ENCODE results near the gene SEC31B. TPM values are rescaled to one million over a fixed set of nuclear protein-coding genes. Genes with fewer than 3 reads are reported as not detected.

Gene SEC31B
- total RNA-seq, 1 experiment from 2014 or later: 6.3 TPM

GRCh38 chr10:100482181-100482833 is 37.4 kb downstream of the SEC31B start:
- Histone ChIP-seq H2AK5ac (ENCODE audit: insufficient read length, low read length) (no peak overlapping the region), H4K91ac (ENCODE audit: insufficient read length, low read depth, low read length) (no peak overlapping the region), H3T11ph (ENCODE audit: low read length) (no peak overlapping the region), H3K4me1 (ENCODE audit: insufficient read depth, low read length) (peaks cover 7% of the 10 kb centered on the region), H3K27me3 (ENCODE audit: insufficient read depth, low read length) (peaks cover 58% of the 10 kb centered on the region), H3K27ac (ENCODE audit: insufficient read length, low read depth, low read length) (no peak overlapping the region), H3K18ac (ENCODE audit: insufficient read length, low read depth, low read length) (no peak overlapping the region), H3K4me2 (ENCODE audit: insufficient read depth, insufficient read length, low read length) (peak overlapping the region; percentile 67), H4K8ac (replicated peaks; ENCODE audit: insufficient read length, low read depth, low read length) (no peak overlapping the region), H2BK12ac (ENCODE audit: insufficient read length, low read depth, low read length) (no peak overlapping the region), H4K20me1 (ENCODE audit: control insufficient read depth, insufficient read depth, insufficient read length) (no peaks in the 10 kb centered on the region), H3K79me1 (ENCODE audit: insufficient read depth, low read depth, low read length, poor library complexity, severe bottlenecking) (no peaks in the 10 kb centered on the region), H2BK20ac (ENCODE audit: low read depth, low read length, poor library complexity, severe bottlenecking) (no peak overlapping the region), H3K23ac (ENCODE audit: insufficient read length, low read depth, low read length) (no peak overlapping the region), H4K5ac (ENCODE audit: insufficient read length, low read depth, low read length) (no peak overlapping the region), H3K14ac (ENCODE audit: insufficient read depth, low read length) (peak overlapping the region; percentile 18; the same call in 1 of the 2 replicates), H3K56ac (ENCODE audit: insufficient read length, low read depth, low read length) (no peak overlapping the region), H3K9ac (ENCODE audit: extremely low read depth, insufficient read length, low read length) (no peak overlapping the region), H3K79me2 (ENCODE audit: insufficient read depth, low read length) (no peaks in the 10 kb centered on the region), H2AFZ (ENCODE audit: low read length) (no peak overlapping the region), H2BK15ac (ENCODE audit: low read depth, low read length) (no peak overlapping the region), H3K4ac (ENCODE audit: low read depth, low read length) (no peak overlapping the region), H2BK120ac (ENCODE audit: low read depth, low read length, poor library complexity, severe bottlenecking) (no peak overlapping the region), H3K9me3 (ENCODE audit: control insufficient read depth, low read depth, low read length) (no peaks in the 10 kb centered on the region), H2BK5ac (ENCODE audit: insufficient read length, low read length) (no peak overlapping the region), H3K23me2 (ENCODE audit: insufficient read length, low read depth, low read length, poor library complexity, severe bottlenecking) (peaks cover 8% of the 10 kb centered on the region)
- TF ChIP-seq, protein P1, sequence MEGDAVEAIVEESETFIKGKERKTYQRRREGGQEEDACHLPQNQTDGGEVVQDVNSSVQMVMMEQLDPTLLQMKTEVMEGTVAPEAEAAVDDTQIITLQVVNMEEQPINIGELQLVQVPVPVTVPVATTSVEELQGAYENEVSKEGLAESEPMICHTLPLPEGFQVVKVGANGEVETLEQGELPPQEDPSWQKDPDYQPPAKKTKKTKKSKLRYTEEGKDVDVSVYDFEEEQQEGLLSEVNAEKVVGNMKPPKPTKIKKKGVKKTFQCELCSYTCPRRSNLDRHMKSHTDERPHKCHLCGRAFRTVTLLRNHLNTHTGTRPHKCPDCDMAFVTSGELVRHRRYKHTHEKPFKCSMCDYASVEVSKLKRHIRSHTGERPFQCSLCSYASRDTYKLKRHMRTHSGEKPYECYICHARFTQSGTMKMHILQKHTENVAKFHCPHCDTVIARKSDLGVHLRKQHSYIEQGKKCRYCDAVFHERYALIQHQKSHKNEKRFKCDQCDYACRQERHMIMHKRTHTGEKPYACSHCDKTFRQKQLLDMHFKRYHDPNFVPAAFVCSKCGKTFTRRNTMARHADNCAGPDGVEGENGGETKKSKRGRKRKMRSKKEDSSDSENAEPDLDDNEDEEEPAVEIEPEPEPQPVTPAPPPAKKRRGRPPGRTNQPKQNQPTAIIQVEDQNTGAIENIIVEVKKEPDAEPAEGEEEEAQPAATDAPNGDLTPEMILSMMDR (conservative IDR thresholded peaks at IDR 0.05): peak; percentile 99
- Mint-ChIP-seq H3K4me3 (peak overlapping the region; percentile 57 to 80), H3K27me3 (ENCODE audit: low read depth) (peaks cover 96% of the 10 kb centered on the region), H3K27ac (no peak overlapping the region), H3K36me3 (ENCODE audit: insufficient read depth in 1 of 3, low read depth in 3 of 3) (peaks cover 2 to 4% (median 3%) of the 10 kb centered on the region in 3 experiments; a peak in 3 of 7 replicates), H3K4me1 (peaks cover 49 to 52% of the 10 kb centered on the region in 2 experiments), H3K9me3 (0 out of 5 replicates have a peak, but pooled peaks cover 0 to 3% of the 10 kb centered on the region in 2 experiments)
- WGBS (ENCODE audit: extremely low coverage, insufficient read length, low lambda C conversion rate): no CpG with 5 or more reads among the region's 59 CpGs
- peak; percentile 88 for DNase-seq
